ENCODE measurements around the gene NKX2-4.

DNA sequence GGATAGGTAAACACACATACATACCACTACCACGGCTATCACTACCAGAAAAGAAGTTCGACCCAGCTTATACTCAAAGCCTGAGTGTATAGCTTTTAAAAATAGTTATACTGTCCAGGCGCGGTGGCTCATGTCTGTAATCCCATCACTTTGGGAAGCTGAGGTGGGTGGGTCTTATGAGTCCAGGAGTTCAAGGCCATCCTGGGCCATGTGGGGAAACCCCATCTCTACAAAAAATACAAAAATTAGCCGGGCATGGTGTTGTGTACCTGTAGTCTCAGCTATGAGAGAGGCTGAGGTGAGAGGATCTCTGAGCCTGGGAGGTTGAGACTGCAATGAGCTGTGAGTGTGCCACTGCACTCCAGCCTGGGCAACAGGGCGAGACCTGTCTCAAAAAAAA, 32.9 kb downstream of the NKX2-4 start:
- TF ChIP-seq, protein P1, sequence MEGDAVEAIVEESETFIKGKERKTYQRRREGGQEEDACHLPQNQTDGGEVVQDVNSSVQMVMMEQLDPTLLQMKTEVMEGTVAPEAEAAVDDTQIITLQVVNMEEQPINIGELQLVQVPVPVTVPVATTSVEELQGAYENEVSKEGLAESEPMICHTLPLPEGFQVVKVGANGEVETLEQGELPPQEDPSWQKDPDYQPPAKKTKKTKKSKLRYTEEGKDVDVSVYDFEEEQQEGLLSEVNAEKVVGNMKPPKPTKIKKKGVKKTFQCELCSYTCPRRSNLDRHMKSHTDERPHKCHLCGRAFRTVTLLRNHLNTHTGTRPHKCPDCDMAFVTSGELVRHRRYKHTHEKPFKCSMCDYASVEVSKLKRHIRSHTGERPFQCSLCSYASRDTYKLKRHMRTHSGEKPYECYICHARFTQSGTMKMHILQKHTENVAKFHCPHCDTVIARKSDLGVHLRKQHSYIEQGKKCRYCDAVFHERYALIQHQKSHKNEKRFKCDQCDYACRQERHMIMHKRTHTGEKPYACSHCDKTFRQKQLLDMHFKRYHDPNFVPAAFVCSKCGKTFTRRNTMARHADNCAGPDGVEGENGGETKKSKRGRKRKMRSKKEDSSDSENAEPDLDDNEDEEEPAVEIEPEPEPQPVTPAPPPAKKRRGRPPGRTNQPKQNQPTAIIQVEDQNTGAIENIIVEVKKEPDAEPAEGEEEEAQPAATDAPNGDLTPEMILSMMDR (conservative IDR thresholded peaks at IDR 0.05), result no peak
- no peak for TF ChIP-seq ZFX (IDR thresholded peaks at IDR 0.05)

Measured in C4-2B (cell line).